K562 (cell line): ENCODE measurements around the gene NBEA.

Experiments
- ATF3 ChIP-seq, 2 experiments: fragments of 450-650 bp in 1 of 2; sonication (generic) in 1 of 2; formaldehyde crosslinking in 1 of 2; IDR thresholded peaks in 1 of 2; conservative IDR thresholded peaks in 1 of 2; 2 replicates each; pipeline versions ENCODE4 v1.6.1 to v1.8.1; 2016 to 2023; ENCODE audit warnings: mild to moderate bottlenecking in 2 of 2, moderate library complexity in 2 of 2, inconsistent platforms in 1 of 2, missing genetic modification reagents in 1 of 2
- CHD2 ChIP-seq: IDR thresholded peaks from 2 replicates; pipeline ENCODE4 v1.6.1; 2011; ENCODE audit warnings: low read depth, low read length
- CTCF ChIP-seq, 3 experiments: IDR thresholded peaks in 2 of 3; conservative IDR thresholded peaks in 1 of 3; 2 replicates each; pipeline ENCODE4 v1.5.1; 2011 to 2012; ENCODE audit warnings: low read length in 3 of 3, mild to moderate bottlenecking in 3 of 3, control low read depth in 2 of 3, improper control_type of control experiment in 1 of 3, inconsistent platforms in 1 of 3, low read depth in 1 of 3, mixed read lengths in 1 of 3, moderate library complexity in 1 of 3; ENCODE audit not compliant: insufficient read depth in 2 of 3
- EP300 ChIP-seq: IDR thresholded peaks from 2 replicates; pipeline ENCODE4 v1.6.1; 2012; ENCODE audit warnings: low read length, improper control_type of control experiment
- FOXP1 ChIP-seq: sonication (generic); formaldehyde crosslinking; IDR thresholded peaks from 2 replicates; pipeline ENCODE4 v1.8.0; 2022; ENCODE audit warnings: mild to moderate bottlenecking, missing genetic modification reagents
- GTF2F1 ChIP-seq: IDR thresholded peaks from 2 replicates; pipeline ENCODE4 v1.6.1; 2011; ENCODE audit warnings: low read depth, low read length, improper control_type of control experiment
- HDAC6 ChIP-seq: IDR thresholded peaks from 2 replicates; pipeline ENCODE4 v1.6.1; 2012; ENCODE audit warnings: low read depth, mild to moderate bottlenecking, control low read depth, inconsistent platforms, low read length, moderate library complexity
- LEF1 ChIP-seq: fragments of 450-650 bp; IDR thresholded peaks from 2 replicates; pipeline ENCODE4 v1.6.1; 2016; ENCODE audit warnings: mild to moderate bottlenecking
- MAFK ChIP-seq: IDR thresholded peaks from 2 replicates; pipeline ENCODE4 v1.6.1; 2011; ENCODE audit warnings: low read length, improper control_type of control experiment
- POLR2A ChIP-seq: fragments of 450-650 bp; conservative IDR thresholded peaks from 2 replicates; pipeline ENCODE4 v1.6.1; 2016
- POLR2AphosphoS5 ChIP-seq: IDR thresholded peaks from 2 replicates; pipeline ENCODE4 v1.6.1; 2011; ENCODE audit warnings: mild to moderate bottlenecking, low read depth, low read length, moderate library complexity; ENCODE audit not compliant: control insufficient read depth, insufficient read depth
- REST ChIP-seq, 2 experiments: fragments of 450-650 bp; formaldehyde crosslinking in 1 of 2; IDR thresholded peaks; 2 replicates each; pipeline versions ENCODE4 v1.4.0 to v1.6.1; 2014 to 2020; ENCODE audit warnings: mild to moderate bottlenecking in 2 of 2, borderline replicate concordance in 1 of 2, low read depth in 1 of 2
- SP1 ChIP-seq: sonication (generic); formaldehyde crosslinking; IDR thresholded peaks from 2 replicates; pipeline ENCODE4 v1.8.1; 2022; ENCODE audit warnings: mild to moderate bottlenecking, missing genetic modification reagents
- SREBF1 ChIP-seq: fragments of 150-350 bp; IDR thresholded peaks from 2 replicates; pipeline ENCODE4 v1.6.1; 2014; ENCODE audit warnings: antibody characterized with exemption, low read depth, low read length, borderline replicate concordance

- TF ChIP-seq CTCF (IDR thresholded peaks at IDR 0.05 in 2 of 3, conservative IDR thresholded peaks at IDR 0.05 in 1 of 3; ENCODE audit: insufficient read depth in 2 of 3, low read depth in 1 of 3, low read length in 3 of 3) = no peak
- no peak for TF ChIP-seq FOXP1 (CRISPR knock-in tag)
- no peak for TF ChIP-seq REST (IDR thresholded peaks at IDR 0.05; ENCODE audit: borderline replicate concordance)
- TF ChIP-seq REST (CRISPR knock-in tag; IDR thresholded peaks at IDR 0.05; ENCODE audit: low read depth) = no peak
- no peak for TF ChIP-seq GTF2F1
- TF ChIP-seq MAFK = no peak
- no peak for TF ChIP-seq EP300
- TF ChIP-seq ATF3 (IDR thresholded peaks at IDR 0.05) = no peak
- no peak for TF ChIP-seq ATF3 (CRISPR knock-in tag; conservative IDR thresholded peaks at IDR 0.05)
- TF ChIP-seq POLR2AphosphoS5 = no peak
- TF ChIP-seq CHD2 = no peak
- no peak for TF ChIP-seq LEF1
- no peak for TF ChIP-seq SREBF1
- no peak for TF ChIP-seq SP1 (CRISPR knock-in tag)
- no peak for TF ChIP-seq POLR2A
- no peak for TF ChIP-seq HDAC6
Measured at GRCh38 chr13:35557475-35557874, 615.4 kb downstream of the NBEA start.
